Activated CD8-positive, alpha-beta T cell treated with anti-CD3 and anti-CD28 coated beads for 36 hours (primary cell): Measurements from ENCODE around the gene SCNN1B. TPM values are rescaled to one million over a fixed set of nuclear protein-coding genes. Genes with fewer than 3 reads are reported as not detected.

ENCODE experiments used
- ATAC-seq: fragments of 200-7000 bp; cut with Tn5 transposase; one replicate; pipeline ENCODE4 v1.10.0; 2021; ENCODE audit warnings: mild to moderate bottlenecking, moderate library complexity
- CTCF ChIA-PET: fragments of 350-600 bp; sonication (Branson Sonifier 250); formaldehyde crosslinking; loops from one replicate; lab custom pipeline; 2021; ENCODE audit warnings: antibody characterized with exemption; lab: Charles Lee
- POLR2A ChIA-PET: fragments of 350-600 bp; sonication (Branson Sonifier 250); formaldehyde crosslinking; loops from one replicate; lab custom pipeline; 2021; ENCODE audit warnings: antibody characterized with exemption; lab: Charles Lee
- DNase-seq: peaks from one replicate; pipeline ENCODE4 v3.0.0-alpha.2; 2020
- H3K27ac Mint-ChIP-seq: one replicate; pipeline ENCODE4 v1.8.0; 2021; ENCODE audit warnings: mild to moderate bottlenecking, mixed read lengths
- H3K27me3 Mint-ChIP-seq: one replicate; pipeline ENCODE4 v1.8.0; 2021; ENCODE audit warnings: mixed read lengths
- H3K36me3 Mint-ChIP-seq: one replicate; pipeline ENCODE4 v1.8.0; 2021; ENCODE audit warnings: low read depth, mixed read lengths
- H3K4me1 Mint-ChIP-seq: one replicate; pipeline ENCODE4 v1.8.0; 2021; ENCODE audit warnings: low read depth, mixed read lengths
- H3K4me3 Mint-ChIP-seq: one replicate; pipeline ENCODE4 v1.8.0; 2021; ENCODE audit warnings: mild to moderate bottlenecking, moderate library complexity, mixed read lengths
- H3K9me3 Mint-ChIP-seq: one replicate; pipeline ENCODE4 v1.8.0; 2021; ENCODE audit warnings: mixed read lengths
- CTCF ChIP-seq: fragments of 200-600 bp; IDR thresholded peaks from one replicate; pipeline ENCODE4 v1.8.0; 2022; ENCODE audit warnings: antibody characterized with exemption, mild to moderate bottlenecking
- intact Hi-C: fragments of 100-400 bp; cut with micrococcal nuclease; formaldehyde crosslinking; loops from one replicate; pipeline ENCODE4 v1.10.0; 2022
- total RNA-seq, 2 experiments: library from RNA; stranded (reverse); gene quantifications; one replicate each; pipeline ENCODE4 v1.2.3, GENCODE V29; 2021

The SCNN1B gene
- total RNA-seq, 2 experiments from 2014 or later: not detected

GRCh38 chr16:23319861-23320615 lies 17.9 kb downstream of the SCNN1B start:
- no peak for ATAC-seq
- peaks cover 7% of the 10 kb centered on the region for H3K4me1 Mint-ChIP-seq
- DNase-seq: no peak
- intact Hi-C loops: loop anchor here (10.0 kb wide), 1 partner anchor 65 kb away; no protein-coding TSS in a partner anchor
- ChIA-PET CTCF (no interaction called here), POLR2A (no interaction called here)
- no peak overlapping the region for H3K27ac Mint-ChIP-seq
- H3K4me3 Mint-ChIP-seq: no peak overlapping the region
- no peak for TF ChIP-seq CTCF
- H3K9me3 Mint-ChIP-seq: no peaks in the 10 kb centered on the region
- H3K27me3 Mint-ChIP-seq: no peaks in the 10 kb centered on the region
- no peaks in the 10 kb centered on the region for H3K36me3 Mint-ChIP-seq

- intact Hi-C loops: loop anchor here (10.0 kb wide), 1 partner anchor 64 kb away; no protein-coding TSS in a partner anchor
- Mint-ChIP-seq H3K36me3 (no peaks in the 10 kb centered on the region), H3K4me1 (peaks cover 7% of the 10 kb centered on the region), H3K4me3 (no peak overlapping the region), H3K27me3 (no peaks in the 10 kb centered on the region), H3K9me3 (no peaks in the 10 kb centered on the region), H3K27ac (no peak overlapping the region)
- POLR2A ChIA-PET: no interaction called here
- CTCF ChIA-PET: no interaction called here
- DNase-seq (no peak), ATAC-seq (no peak)
- TF ChIP-seq CTCF: no peak
Measured at GRCh38 chr16:23320693-23321092, 18.6 kb downstream of the SCNN1B start.

- CTCF ChIA-PET: no interaction called here
- no peaks in the 10 kb centered on the region for H3K27me3 Mint-ChIP-seq
Measured at GRCh38 chr16:23321206-23321875, 19.2 kb downstream of the SCNN1B start.

GRCh38 chr16:23323224-23324030 lies 21.3 kb downstream of the SCNN1B start:
- no peak overlapping the region for H3K27ac Mint-ChIP-seq
- no peak overlapping the region for H3K4me3 Mint-ChIP-seq
- DNase-seq: no peak
- no peak for ATAC-seq
- no peaks in the 10 kb centered on the region for H3K27me3 Mint-ChIP-seq
- peaks cover 7% of the 10 kb centered on the region for H3K4me1 Mint-ChIP-seq
- H3K9me3 Mint-ChIP-seq: no peaks in the 10 kb centered on the region
- CTCF ChIA-PET: no interaction called here
- POLR2A ChIA-PET: interaction anchor here (0.6 kb wide), 1 partner anchor 28 kb away, joined by 3 read pairs; no protein-coding TSS in a partner anchor
- intact Hi-C loops: loop anchor here (10.0 kb wide), 1 partner anchor 61 kb away; no protein-coding TSS in a partner anchor
- no peaks in the 10 kb centered on the region for H3K36me3 Mint-ChIP-seq
- no peak for TF ChIP-seq CTCF

More at GRCh38 chr16:23321206-23321875, 19.2 kb downstream of the SCNN1B start:
- POLR2A ChIA-PET: no interaction called here
- no peak for ATAC-seq
- Mint-ChIP-seq H3K27ac (no peak overlapping the region), H3K36me3 (no peaks in the 10 kb centered on the region), H3K9me3 (no peaks in the 10 kb centered on the region), H3K4me1 (peaks cover 7% of the 10 kb centered on the region), H3K4me3 (no peak overlapping the region)
- intact Hi-C loops: loop anchor here (10.0 kb wide), 1 partner anchor 63 kb away; no protein-coding TSS in a partner anchor
- DNase-seq: no peak
- TF ChIP-seq CTCF: no peak
